ENCODE data around the gene LAMC1. TPM values are rescaled to one million over a fixed set of nuclear protein-coding genes. Genes with fewer than 3 reads are reported as not detected.
A peak's percentile ranks its signal among the peaks of the same experiment; 100 is the strongest.

The LAMC1 gene
- polyA plus RNA-seq, 1 donor (not counting 4 experiments of a cell fraction or from before 2014, with no cell fraction given), result 66.6 TPM

- Histone ChIP-seq H3K27ac (ENCODE audit: control insufficient read depth, insufficient read depth, low read length) (no peak overlapping the region), H3K9me3 (ENCODE audit: control insufficient read depth, low read depth, low read length) (no peaks in the 10 kb centered on the region), H3K27me3 (ENCODE audit: control insufficient read depth, extremely low read depth, insufficient read depth, low read length) (no peaks in the 10 kb centered on the region), H3K36me3 (ENCODE audit: control insufficient read depth in 2 of 2, extremely low read depth in 1 of 2, insufficient read depth in 2 of 2, low read length in 2 of 2) (no peaks in the 10 kb centered on the region), H3K79me2 (ENCODE audit: control insufficient read depth, insufficient read depth, low read length) (no peaks in the 10 kb centered on the region), H3K9me1 (ENCODE audit: control insufficient read depth, extremely low read depth, insufficient read depth, low read length) (no peaks in the 10 kb centered on the region), H3K4me2 (ENCODE audit: control insufficient read depth, extremely low read depth, insufficient read depth, low read depth, low read length) (peak overlapping the region; percentile 61), H3K4me1 (ENCODE audit: control insufficient read depth, extremely low read depth, insufficient read depth, low read length) (peaks cover 25% of the 10 kb centered on the region), H4K20me1 (ENCODE audit: control insufficient read depth, extremely low read depth, insufficient read depth, low read length) (no peaks in the 10 kb centered on the region), H3K9ac (ENCODE audit: control insufficient read depth, extremely low read depth, insufficient read depth, low read length) (no peak overlapping the region), H2AFZ (ENCODE audit: control insufficient read depth, low read length) (no peak overlapping the region), H3K4me3 (ENCODE audit: control insufficient read depth in 2 of 3, extremely low read depth in 1 of 3, insufficient read depth in 2 of 3, low read depth in 1 of 3, low read length in 3 of 3) (no peak overlapping the region)
- dilution Hi-C loops (cut with MboI; ENCODE audit: extremely low pct_ligation_motif_present, low sequenced_read_pairs), result no loop called here
- FAIRE-seq, result no peak
- TF ChIP-seq, protein P1, sequence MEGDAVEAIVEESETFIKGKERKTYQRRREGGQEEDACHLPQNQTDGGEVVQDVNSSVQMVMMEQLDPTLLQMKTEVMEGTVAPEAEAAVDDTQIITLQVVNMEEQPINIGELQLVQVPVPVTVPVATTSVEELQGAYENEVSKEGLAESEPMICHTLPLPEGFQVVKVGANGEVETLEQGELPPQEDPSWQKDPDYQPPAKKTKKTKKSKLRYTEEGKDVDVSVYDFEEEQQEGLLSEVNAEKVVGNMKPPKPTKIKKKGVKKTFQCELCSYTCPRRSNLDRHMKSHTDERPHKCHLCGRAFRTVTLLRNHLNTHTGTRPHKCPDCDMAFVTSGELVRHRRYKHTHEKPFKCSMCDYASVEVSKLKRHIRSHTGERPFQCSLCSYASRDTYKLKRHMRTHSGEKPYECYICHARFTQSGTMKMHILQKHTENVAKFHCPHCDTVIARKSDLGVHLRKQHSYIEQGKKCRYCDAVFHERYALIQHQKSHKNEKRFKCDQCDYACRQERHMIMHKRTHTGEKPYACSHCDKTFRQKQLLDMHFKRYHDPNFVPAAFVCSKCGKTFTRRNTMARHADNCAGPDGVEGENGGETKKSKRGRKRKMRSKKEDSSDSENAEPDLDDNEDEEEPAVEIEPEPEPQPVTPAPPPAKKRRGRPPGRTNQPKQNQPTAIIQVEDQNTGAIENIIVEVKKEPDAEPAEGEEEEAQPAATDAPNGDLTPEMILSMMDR (optimal IDR thresholded peaks at IDR 0.05 in 1 of 3, IDR thresholded peaks at IDR 0.05 in 1 of 3, conservative IDR thresholded peaks at IDR 0.05 in 1 of 3; ENCODE audit: extremely low read depth in 1 of 3, insufficient read depth in 2 of 3, low read length in 3 of 3), result no peak
- no peak for TF ChIP-seq EZH2 (IDR thresholded peaks at IDR 0.05; ENCODE audit: low read length)
- no peak for DNase-seq (ENCODE audit: low read depth, low spot score)
Observed at GRCh38 chr1:183002797-183003196, 20.4 kb upstream of the LAMC1 start.

DNA sequence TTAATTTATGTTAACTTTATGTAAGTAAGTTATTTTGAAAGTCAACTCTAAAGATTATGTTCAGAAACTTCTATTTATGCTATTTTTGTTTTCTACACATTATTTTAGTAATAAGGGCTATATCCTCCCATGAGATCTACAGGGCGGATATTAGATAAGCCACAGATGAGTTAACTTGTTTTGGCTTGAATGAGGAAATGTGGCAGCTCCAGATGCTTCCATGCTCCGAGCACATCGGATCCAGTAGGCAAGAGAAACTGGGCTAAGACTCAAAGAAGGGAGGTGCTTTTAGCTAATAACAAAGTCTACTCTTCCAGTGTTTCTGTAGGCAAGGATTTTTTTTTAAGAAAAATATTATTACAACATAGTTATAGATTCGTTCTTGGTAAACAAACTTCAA lies 20.0 kb upstream of the LAMC1 start:
- peak overlapping the region; percentile 76 for H2AFZ ChIP-seq (ENCODE audit: control insufficient read depth, low read length)
- no peaks in the 10 kb centered on the region for H3K9me3 ChIP-seq (ENCODE audit: control insufficient read depth, low read depth, low read length)
- no peak for TF ChIP-seq EZH2 (IDR thresholded peaks at IDR 0.05; ENCODE audit: low read length)
- TF ChIP-seq, protein P1 (optimal IDR thresholded peaks at IDR 0.05 in 1 of 3, IDR thresholded peaks at IDR 0.05 in 1 of 3, conservative IDR thresholded peaks at IDR 0.05 in 1 of 3; ENCODE audit: extremely low read depth in 1 of 3, insufficient read depth in 2 of 3, low read length in 3 of 3), result no peak
- H3K27me3 ChIP-seq (ENCODE audit: control insufficient read depth, extremely low read depth, insufficient read depth, low read length), result no peaks in the 10 kb centered on the region
- dilution Hi-C loops (cut with MboI; ENCODE audit: extremely low pct_ligation_motif_present, low sequenced_read_pairs), result no loop called here
- FAIRE-seq (peak; percentile 75), DNase-seq (ENCODE audit: low read depth, low spot score) (no peak)
- peak overlapping the region; percentile 2 for H3K27ac ChIP-seq (ENCODE audit: control insufficient read depth, insufficient read depth, low read length)
- H3K9me1 ChIP-seq (ENCODE audit: control insufficient read depth, extremely low read depth, insufficient read depth, low read length), result no peaks in the 10 kb centered on the region
- no peak overlapping the region for H3K4me3 ChIP-seq (ENCODE audit: control insufficient read depth in 2 of 3, extremely low read depth in 1 of 3, insufficient read depth in 2 of 3, low read depth in 1 of 3, low read length in 3 of 3)
- no peaks in the 10 kb centered on the region for H4K20me1 ChIP-seq (ENCODE audit: control insufficient read depth, extremely low read depth, insufficient read depth, low read length)
- H3K4me1 ChIP-seq (ENCODE audit: control insufficient read depth, extremely low read depth, insufficient read depth, low read length), result peaks cover 26% of the 10 kb centered on the region
- no peaks in the 10 kb centered on the region for H3K79me2 ChIP-seq (ENCODE audit: control insufficient read depth, insufficient read depth, low read length)
- H3K9ac ChIP-seq (ENCODE audit: control insufficient read depth, extremely low read depth, insufficient read depth, low read length), result no peak overlapping the region
- peak overlapping the region; percentile 61 for H3K4me2 ChIP-seq (ENCODE audit: control insufficient read depth, extremely low read depth, insufficient read depth, low read depth, low read length)
- H3K36me3 ChIP-seq (ENCODE audit: control insufficient read depth in 2 of 2, extremely low read depth in 1 of 2, insufficient read depth in 2 of 2, low read length in 2 of 2), result no peaks in the 10 kb centered on the region

Measured in keratinocyte (primary cell).